GM12864 (cell line): ENCODE measurements around the gene MAN1B1.

Experiments
- DNase-seq: peaks from one replicate; pipeline ENCODE4 v3.0.0-alpha.2; 2011; ENCODE audit warnings: low read depth
- H3K4me3 ChIP-seq: 2 replicates; pipeline ENCODE4 v1.5.1; 2011; ENCODE audit warnings: mild to moderate bottlenecking, low read depth, low read length, control low read depth
- CTCF ChIP-seq: IDR thresholded peaks from 2 replicates; pipeline ENCODE4 v1.5.1; 2011; ENCODE audit warnings: low read depth, mild to moderate bottlenecking, moderate library complexity, low read length, control low read depth, inconsistent platforms; ENCODE audit errors: missing control alignments

MAN1B1 gene

GRCh38 chr9:137053944-137054931, 32.5 kb upstream of the MAN1B1 start, which contains the start of gene ENTPD2:
Gene ENTPD2, minus strand, starts transcription at chr9:137054061. Its CDS starts 64 bp downstream, at chr9:137053997.
- no peak for DNase-seq
- no peak for TF ChIP-seq CTCF
- no peak within 1 kb of the TSS; the same call in 1 of the 2 replicates for H3K4me3 ChIP-seq

- no peak for DNase-seq
- H3K4me3 ChIP-seq = no peak overlapping the region
- no peak for TF ChIP-seq CTCF
These were observed 31.8 kb upstream of the MAN1B1 start for GRCh38 chr9:137054932-137055384.

GRCh38 chr9:137055385-137056364, 31.1 kb upstream of the MAN1B1 start:
- no peak for DNase-seq
- TF ChIP-seq CTCF = no peak
- H3K4me3 ChIP-seq = no peak overlapping the region

- H3K4me3 ChIP-seq = no peak overlapping the region
- no peak for TF ChIP-seq CTCF
- no peak for DNase-seq
These were observed 29.9 kb upstream of the MAN1B1 start for GRCh38 chr9:137056739-137057415.

GRCh38 chr9:137057545-137057944, 29.2 kb upstream of the MAN1B1 start:
- no peak overlapping the region for H3K4me3 ChIP-seq
- no peak for TF ChIP-seq CTCF
- DNase-seq = no peak
